ENCODE data around the gene ALDH4A1.

The ALDH4A1 gene

GRCh38 chr1:18877282-18877681 is 25.1 kb downstream of the ALDH4A1 start:
- no peak for DNase-seq (ENCODE audit: low read depth)
- no peak overlapping the region for H3K4me3 ChIP-seq (ENCODE audit: low read depth, low read length)
- no peak for TF ChIP-seq CTCF (IDR thresholded peaks at IDR 0.05; ENCODE audit: low read depth, low read length, missing control alignments)

DNA sequence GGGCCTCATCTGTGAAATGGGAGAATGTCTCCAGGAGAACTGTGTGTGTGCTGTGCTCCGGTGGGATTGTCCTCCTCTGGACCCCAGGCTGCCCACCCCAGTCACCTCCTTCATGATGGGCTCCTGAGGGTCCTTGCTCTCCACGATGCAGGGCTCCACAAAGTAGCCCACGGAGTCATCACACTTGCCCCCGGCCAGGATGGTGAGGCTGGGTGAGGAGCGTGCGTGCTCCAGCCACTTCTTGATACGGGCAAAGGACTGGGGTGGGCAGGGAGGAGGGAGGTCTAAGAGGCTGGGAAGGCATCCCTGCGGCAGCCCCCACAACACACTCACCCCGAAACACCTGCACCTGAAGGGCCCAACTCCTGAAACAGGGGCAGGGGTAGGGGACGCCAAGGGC is 26.1 kb downstream of the ALDH4A1 start:
- H3K4me3 ChIP-seq (ENCODE audit: low read depth, low read length): no peak overlapping the region
- TF ChIP-seq CTCF (IDR thresholded peaks at IDR 0.05; ENCODE audit: low read depth, low read length, missing control alignments): no peak
- DNase-seq (ENCODE audit: low read depth): no peak

DNA sequence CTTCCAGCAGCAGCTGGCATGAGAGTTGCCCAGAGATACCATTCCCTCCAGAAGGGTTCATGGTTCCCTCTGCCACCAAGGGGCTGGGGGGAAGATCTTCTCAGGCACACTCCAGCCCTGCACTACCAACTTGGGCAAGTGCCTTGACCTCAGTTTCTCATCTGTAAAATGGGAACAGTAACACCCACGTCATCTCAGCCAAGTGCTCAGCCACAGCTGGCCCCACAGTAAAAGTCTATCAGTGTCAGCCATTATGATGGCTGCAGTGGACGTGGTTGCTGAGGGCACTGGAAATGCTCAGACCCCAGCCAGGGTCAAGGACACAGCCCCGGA is 26.6 kb downstream of the ALDH4A1 start:
- no peak for TF ChIP-seq CTCF (IDR thresholded peaks at IDR 0.05; ENCODE audit: low read depth, low read length, missing control alignments)
- H3K4me3 ChIP-seq (ENCODE audit: low read depth, low read length): no peak overlapping the region
- DNase-seq (ENCODE audit: low read depth): no peak

- no peak overlapping the region for H3K4me3 ChIP-seq (ENCODE audit: low read depth, low read length)
- peak; percentile 94 for TF ChIP-seq CTCF (IDR thresholded peaks at IDR 0.05; ENCODE audit: low read depth, low read length, missing control alignments)
- DNase-seq (ENCODE audit: low read depth): peak; percentile 58
These were observed 27.1 kb downstream of the ALDH4A1 start for GRCh38 chr1:18875107-18875795.

GRCh38 chr1:18874600-18874999 is 27.8 kb downstream of the ALDH4A1 start:
- no peak for TF ChIP-seq CTCF (IDR thresholded peaks at IDR 0.05; ENCODE audit: low read depth, low read length, missing control alignments)
- no peak for DNase-seq (ENCODE audit: low read depth)
- H3K4me3 ChIP-seq (ENCODE audit: low read depth, low read length): no peak overlapping the region

DNA sequence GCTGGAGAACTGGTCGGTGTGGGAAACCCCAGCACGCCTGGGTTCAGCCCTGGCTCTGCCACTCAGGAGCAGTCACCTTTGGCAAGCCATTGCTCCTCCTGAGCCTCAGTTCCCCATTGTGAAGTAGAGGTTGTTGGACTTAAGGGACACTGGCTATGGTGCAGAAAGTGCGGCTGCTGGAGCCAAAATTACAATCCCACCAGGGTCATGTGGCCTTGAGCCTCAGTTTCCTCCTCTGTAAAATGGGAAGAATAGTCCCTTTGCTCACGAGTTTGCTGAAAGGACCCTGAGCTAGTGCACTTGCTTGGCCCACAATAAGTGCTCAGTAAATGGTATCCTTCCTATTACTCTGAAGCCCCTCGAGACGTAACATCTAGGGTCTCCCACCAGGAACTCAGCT is 28.3 kb downstream of the ALDH4A1 start:
- H3K4me3 ChIP-seq (ENCODE audit: low read depth, low read length): no peak overlapping the region
- TF ChIP-seq CTCF (IDR thresholded peaks at IDR 0.05; ENCODE audit: low read depth, low read length, missing control alignments): no peak
- no peak for DNase-seq (ENCODE audit: low read depth)

- no peak for TF ChIP-seq CTCF (IDR thresholded peaks at IDR 0.05; ENCODE audit: low read depth, low read length, missing control alignments)
- no peak for DNase-seq (ENCODE audit: low read depth)
- no peak overlapping the region for H3K4me3 ChIP-seq (ENCODE audit: low read depth, low read length)
These were observed 30.2 kb downstream of the ALDH4A1 start for GRCh38 chr1:18872071-18872611.

Measured in GM12864 (cell line).